Sigmoid colon (tissue), 7 donors: Measurements from ENCODE around the gene MATN4. TPM values are rescaled to one million over a fixed set of nuclear protein-coding genes. Genes with fewer than 3 reads are reported as not detected.
A peak's percentile ranks its signal among the peaks of the same experiment; 100 is the strongest.

ENCODE experiments used
- DNase-seq: peaks from one replicate; pipeline ENCODE4 v3.0.0-alpha.2; 2019
- H3K27ac ChIP-seq, 4 donors: fragments of 200-600 bp; sonication (generic); one replicate each; pipeline ENCODE4 v1.5.1; 2016 to 2019; ENCODE audit warnings: mild to moderate bottlenecking in 1 of 4
- H3K27me3 ChIP-seq, 3 donors: fragments of 200-600 bp; sonication (generic); one replicate each; pipeline ENCODE4 v1.5.1; 2019; ENCODE audit warnings: mild to moderate bottlenecking in 1 of 3
- H3K36me3 ChIP-seq, 4 donors: fragments of 200-600 bp; sonication (generic); one replicate each; pipeline ENCODE4 v1.5.1; 2016 to 2019
- H3K4me1 ChIP-seq, 4 donors: fragments of 200-600 bp; sonication (generic); one replicate each; pipeline ENCODE4 v1.5.1; 2017 to 2019
- H3K4me3 ChIP-seq, 4 donors: fragments of 200-600 bp; sonication (generic); one replicate each; pipeline ENCODE4 v1.5.1; 2017 to 2019; ENCODE audit warnings: mild to moderate bottlenecking in 2 of 4, moderate library complexity in 1 of 4
- H3K9me3 ChIP-seq, 4 donors: fragments of 200-600 bp in 3 of 4; sonication (generic) in 3 of 4; one replicate each; pipeline versions ENCODE4 v1.5.1 to v1.6.1; 2013 to 2019
- CTCF ChIP-seq, 4 experiments: fragments of 450-650 bp in 3 of 4; fragments of 200-600 bp in 1 of 4; IDR thresholded peaks; one replicate each; pipeline ENCODE4 v1.5.1; 2016 to 2019; ENCODE audit warnings: antibody characterized with exemption in 4 of 4, mild to moderate bottlenecking in 3 of 4, moderate library complexity in 2 of 4
- EP300 ChIP-seq, 4 donors: sonication (generic); formaldehyde crosslinking; IDR thresholded peaks; one replicate each; pipeline ENCODE4 v1.6.1; 2017; ENCODE audit warnings: antibody characterized with exemption in 4 of 4
- POLR2A ChIP-seq, 2 donors: fragments of 450-650 bp; IDR thresholded peaks; one replicate each; pipeline ENCODE4 v1.6.1; 2016; ENCODE audit warnings: antibody characterized with exemption in 2 of 2, mild to moderate bottlenecking in 2 of 2, moderate library complexity in 2 of 2
- POLR2AphosphoS5 ChIP-seq, 4 donors: sonication (generic); formaldehyde crosslinking; IDR thresholded peaks; one replicate each; pipeline ENCODE4 v1.6.1; 2017; ENCODE audit warnings: antibody characterized with exemption in 4 of 4
- WGBS, 2 donors: extraction: QIAGEN DNeasy Blood & Tissue Kit; methylation state at CpG; one replicate each; pipeline ENCODE4 v1.1.7; 2013; 5-methylcytosine and 5-hydroxymethylcytosine counted together
- intact Hi-C: fragments of 100-400 bp; cut with DNase I; formaldehyde crosslinking; loops from one replicate; pipeline ENCODE4 v1.15.1; 2023
- polyA plus RNA-seq, 3 donors: library from polyadenylated mRNA; stranded (reverse); fragments of 200-250 nt; gene quantifications; one replicate each; pipeline ENCODE4 v1.2.3, GENCODE V29; 2013
- total RNA-seq, 4 donors: library from RNA; depleted of rRNA; stranded (reverse); fragments of >200 nt; gene quantifications; one replicate each; pipeline ENCODE4 v1.1.0, GENCODE V29; 2016
- donor health status: healthy with polysubstance abuse.
- donor health status: Bipolar disorder and iron deficiency.
- donor health status: healthy.

The MATN4 gene
- total and polyA plus RNA-seq, 7 donors, result 0.17 TPM; not detected in 6

- no peak for TF ChIP-seq CTCF (IDR thresholded peaks at IDR 0.05)
- WGBS, 2 donors, result 93% methylated on average over 8 of the region's 8 CpGs
These were observed 5.1 kb upstream of the MATN4 start for GRCh38 chr20:45313065-45313695.

GRCh38 chr20:45312241-45312640 lies 4.1 kb upstream of the MATN4 start:
- WGBS, 2 donors, result 17 to 49% methylated on average over 21 of the region's 21 CpGs
- Histone ChIP-seq H3K4me1 (peaks cover 0 to 15% (median 6%) of the 10 kb centered on the region in 4 donors), H3K27me3 (peaks cover 3 to 61% (median 32%) of the 10 kb centered on the region in 3 donors), H3K9me3 (no peaks in the 10 kb centered on the region), H3K27ac (no peak overlapping the region), H3K36me3 (no peaks in the 10 kb centered on the region), H3K4me3 (no peak overlapping the region)
- DNase-seq, result no peak
- intact Hi-C loops, result no loop called here
- TF ChIP-seq CTCF (IDR thresholded peaks at IDR 0.05) (no peak), POLR2AphosphoS5 (IDR thresholded peaks at IDR 0.05) (no peak), EP300 (IDR thresholded peaks at IDR 0.05) (no peak), POLR2A (IDR thresholded peaks at IDR 0.05) (no peak)

More at GRCh38 chr20:45313065-45313695, 5.1 kb upstream of the MATN4 start:
- intact Hi-C loops, result no loop called here
- Histone ChIP-seq H3K27ac (no peak overlapping the region), H3K27me3 (peaks cover 6 to 60% (median 32%) of the 10 kb centered on the region in 3 donors), H3K4me1 (peaks cover 0 to 15% (median 6%) of the 10 kb centered on the region in 4 donors), H3K4me3 (no peak overlapping the region), H3K9me3 (no peaks in the 10 kb centered on the region), H3K36me3 (no peaks in the 10 kb centered on the region)
- DNase-seq, result no peak

GRCh38 chr20:45311589-45312211 lies 3.6 kb upstream of the MATN4 start:
- intact Hi-C loops, result no loop called here
- DNase-seq, result no peak

GRCh38 chr20:45309075-45309474 lies 976 bp upstream of the MATN4 start:
- Histone ChIP-seq H3K4me1 (peaks cover 0 to 15% (median 7%) of the 10 kb centered on the region in 4 donors), H3K27ac (no peak overlapping the region), H3K4me3 (no peak overlapping the region), H3K36me3 (no peaks in the 10 kb centered on the region), H3K9me3 (no peaks in the 10 kb centered on the region), H3K27me3 (peaks cover 8 to 60% (median 42%) of the 10 kb centered on the region in 3 donors)
- WGBS, 2 donors, result 67 to 73% methylated on average over 3 of the region's 3 CpGs
- TF ChIP-seq POLR2A (IDR thresholded peaks at IDR 0.05) (no peak), EP300 (IDR thresholded peaks at IDR 0.05) (no peak), POLR2AphosphoS5 (IDR thresholded peaks at IDR 0.05) (no peak), CTCF (IDR thresholded peaks at IDR 0.05) (no peak)
- intact Hi-C loops, result no loop called here
- DNase-seq, result no peak

More at GRCh38 chr20:45311589-45312211, 3.6 kb upstream of the MATN4 start:
- H3K4me3 ChIP-seq, result no peak overlapping the region
- H3K27me3 ChIP-seq, result peaks cover 4 to 61% (median 31%) of the 10 kb centered on the region in 3 donors
- no peak overlapping the region for H3K27ac ChIP-seq
- peaks cover 0 to 17% (median 6%) of the 10 kb centered on the region in 4 donors for H3K4me1 ChIP-seq
- H3K9me3 ChIP-seq, result no peaks in the 10 kb centered on the region
- 15 to 21% methylated on average over 45 of the region's 45 CpGs for WGBS, 2 donors
- TF ChIP-seq CTCF (IDR thresholded peaks at IDR 0.05) (peak; percentile 38 to 76 (median 62)), POLR2AphosphoS5 (IDR thresholded peaks at IDR 0.05) (no peak)
- no peaks in the 10 kb centered on the region for H3K36me3 ChIP-seq
